H9 (cell line): ENCODE measurements around the gene PPIP5K2. TPM values are rescaled to one million over a fixed set of nuclear protein-coding genes. Genes with fewer than 3 reads are reported as not detected.

Source experiments
- DNase-seq: peaks from one replicate; pipeline ENCODE4 v3.0.0-alpha.2; 2017
- H2AFZ ChIP-seq: one replicate; pipeline ENCODE4 v1.6.1; 2013; ENCODE audit warnings: mild to moderate bottlenecking, low read length, control low read depth, moderate library complexity
- H2AK5ac ChIP-seq: 2 replicates; pipeline ENCODE4 v1.6.1; 2013; ENCODE audit warnings: low read length, control low read depth, mixed read lengths; ENCODE audit not compliant: insufficient read length
- H2BK120ac ChIP-seq: one replicate; pipeline ENCODE4 v1.6.1; 2013; ENCODE audit warnings: low read depth, mild to moderate bottlenecking, low read length, control low read depth, inconsistent platforms; ENCODE audit not compliant: poor library complexity, severe bottlenecking
- H2BK12ac ChIP-seq: 2 replicates; pipeline ENCODE4 v1.6.1; 2013; ENCODE audit warnings: low read length, control low read depth, mixed read lengths, low read depth; ENCODE audit not compliant: insufficient read length
- H2BK15ac ChIP-seq: 2 replicates; pipeline ENCODE4 v1.6.1; 2013; ENCODE audit warnings: low read depth, low read length, control low read depth
- H2BK20ac ChIP-seq: one replicate; pipeline ENCODE4 v1.6.1; 2013; ENCODE audit warnings: low read depth, mild to moderate bottlenecking, low read length, control low read depth, inconsistent platforms; ENCODE audit not compliant: poor library complexity, severe bottlenecking
- H2BK5ac ChIP-seq: 2 replicates; pipeline ENCODE4 v1.6.1; 2013; ENCODE audit warnings: low read length, control low read depth, mixed read lengths; ENCODE audit not compliant: insufficient read length
- H3K14ac ChIP-seq: 2 replicates; pipeline ENCODE4 v1.6.1; 2013; ENCODE audit warnings: low read length, control low read depth; ENCODE audit not compliant: insufficient read depth
- H3K18ac ChIP-seq: 2 replicates; pipeline ENCODE4 v1.6.1; 2013; ENCODE audit warnings: low read depth, mild to moderate bottlenecking, mixed read lengths, low read length, control low read depth; ENCODE audit not compliant: insufficient read length
- H3K23ac ChIP-seq: 2 replicates; pipeline ENCODE4 v1.6.1; 2013; ENCODE audit warnings: low read length, control low read depth, mixed read lengths, low read depth; ENCODE audit not compliant: insufficient read length
- H3K23me2 ChIP-seq: 2 replicates; pipeline ENCODE4 v1.6.1; 2013; ENCODE audit warnings: low read depth, mild to moderate bottlenecking, mixed read lengths, low read length, control low read depth; ENCODE audit not compliant: insufficient read length, poor library complexity, severe bottlenecking
- H3K27ac ChIP-seq: 2 replicates; pipeline ENCODE4 v1.5.1; 2013; ENCODE audit warnings: low read length, control low read depth, mixed read lengths, low read depth; ENCODE audit not compliant: insufficient read length
- H3K27me3 ChIP-seq: 2 replicates; pipeline ENCODE4 v1.6.1; 2013; ENCODE audit warnings: low read length, control low read depth, inconsistent platforms; ENCODE audit not compliant: insufficient read depth
- H3K4ac ChIP-seq: 2 replicates; pipeline ENCODE4 v1.6.1; 2013; ENCODE audit warnings: low read depth, mild to moderate bottlenecking, control low read depth, inconsistent platforms, low read length, moderate library complexity
- H3K4me1 ChIP-seq: 2 replicates; pipeline ENCODE4 v1.6.1; 2013; ENCODE audit warnings: low read length, control low read depth, inconsistent platforms; ENCODE audit not compliant: insufficient read depth
- H3K4me2 ChIP-seq: 2 replicates; pipeline ENCODE4 v1.6.1; 2013; ENCODE audit warnings: low read length, control low read depth, mixed read lengths; ENCODE audit not compliant: insufficient read length, insufficient read depth
- H3K56ac ChIP-seq: 2 replicates; pipeline ENCODE4 v1.6.1; 2013; ENCODE audit warnings: low read depth, mild to moderate bottlenecking, mixed read lengths, low read length, control low read depth; ENCODE audit not compliant: insufficient read length
- H3K79me1 ChIP-seq: 2 replicates; pipeline ENCODE4 v1.6.1; 2013; ENCODE audit warnings: low read depth, mild to moderate bottlenecking, moderate library complexity, low read length, control low read depth, inconsistent platforms; ENCODE audit not compliant: insufficient read depth, poor library complexity, severe bottlenecking
- H3K79me2 ChIP-seq: 2 replicates; pipeline ENCODE4 v1.6.1; 2013; ENCODE audit warnings: low read length, control low read depth, inconsistent platforms; ENCODE audit not compliant: insufficient read depth
- H3K9ac ChIP-seq: 2 replicates; pipeline ENCODE4 v1.6.1; 2013; ENCODE audit warnings: low read length, control low read depth, mixed read lengths; ENCODE audit not compliant: insufficient read length; ENCODE audit errors: extremely low read depth
- H3K9me3 ChIP-seq: one replicate; pipeline ENCODE4 v1.6.1; 2013; ENCODE audit warnings: low read depth, low read length, inconsistent platforms; ENCODE audit not compliant: control insufficient read depth
- H3T11ph ChIP-seq: one replicate; pipeline ENCODE4 v1.6.1; 2013; ENCODE audit warnings: mild to moderate bottlenecking, low read length, control low read depth, inconsistent platforms
- H4K20me1 ChIP-seq: one replicate; pipeline ENCODE4 v1.6.1; 2013; ENCODE audit not compliant: control insufficient read depth, insufficient read length, insufficient read depth
- H4K5ac ChIP-seq: 2 replicates; pipeline ENCODE4 v1.6.1; 2013; ENCODE audit warnings: low read depth, mild to moderate bottlenecking, mixed read lengths, low read length, control low read depth; ENCODE audit not compliant: insufficient read length
- H4K8ac ChIP-seq: replicated peaks from 2 replicates; pipeline ENCODE4 v1.6.1; 2013; ENCODE audit warnings: low read length, control low read depth, mixed read lengths, low read depth; ENCODE audit not compliant: insufficient read length
- H4K91ac ChIP-seq: 2 replicates; pipeline ENCODE4 v1.6.1; 2013; ENCODE audit warnings: low read depth, mild to moderate bottlenecking, moderate library complexity, mixed read lengths, low read length, control low read depth; ENCODE audit not compliant: insufficient read length
- H3K27ac Mint-ChIP-seq, 3 experiments: 2 replicates in 2 of 3; 3 replicates in 1 of 3; pipeline ENCODE4 v1.8.0; 2020 to 2021; ENCODE audit warnings: mixed read lengths in 3 of 3, mild to moderate bottlenecking in 1 of 3, moderate library complexity in 1 of 3
- H3K27me3 Mint-ChIP-seq: 2 replicates; pipeline ENCODE4 v1.8.0; 2021; ENCODE audit warnings: low read depth, mild to moderate bottlenecking, moderate library complexity, mixed read lengths
- H3K36me3 Mint-ChIP-seq, 3 experiments: 2 replicates in 2 of 3; 3 replicates in 1 of 3; pipeline ENCODE4 v1.8.0; 2020 to 2021; ENCODE audit warnings: low read depth in 3 of 3, mixed read lengths in 3 of 3; ENCODE audit not compliant: insufficient read depth in 1 of 3
- H3K4me1 Mint-ChIP-seq, 2 experiments: 2 replicates each; pipeline ENCODE4 v1.8.0; 2020; ENCODE audit warnings: mixed read lengths in 2 of 2
- H3K4me3 Mint-ChIP-seq, 2 experiments: 2 replicates in 1 of 2; 3 replicates in 1 of 2; pipeline ENCODE4 v1.8.0; 2020 to 2021; ENCODE audit warnings: mild to moderate bottlenecking in 2 of 2, mixed read lengths in 2 of 2, moderate library complexity in 1 of 2
- H3K9me3 Mint-ChIP-seq, 2 experiments: 2 replicates in 1 of 2; 3 replicates in 1 of 2; pipeline ENCODE4 v1.8.0; 2020; ENCODE audit warnings: mild to moderate bottlenecking in 2 of 2, mixed read lengths in 2 of 2, moderate library complexity in 1 of 2
- WGBS: extraction: QIAGEN DNeasy Blood & Tissue Kit; methylation state at CpG from one replicate; pipeline ENCODE4 v1.1.7; 2013; ENCODE audit warnings: missing lambda C conversion rate, low lambda C conversion rate, mixed read lengths; ENCODE audit not compliant: insufficient read length; ENCODE audit errors: extremely low coverage; 5-methylcytosine and 5-hydroxymethylcytosine counted together
- total RNA-seq: library from RNA; stranded (reverse); gene quantifications from 2 replicates; pipeline ENCODE4 v1.2.1, GENCODE V29; 2021
- TF ChIP-seq, protein P1 (sequence below): fragments of 200-600 bp; sonication (generic); conservative IDR thresholded peaks from 3 replicates; pipeline ENCODE4 v1.8.0; 2021; ENCODE audit warnings: antibody characterized with exemption, mild to moderate bottlenecking

PPIP5K2 gene
- total RNA-seq, 1 experiment from 2014 or later = 43.8 TPM

DNA sequence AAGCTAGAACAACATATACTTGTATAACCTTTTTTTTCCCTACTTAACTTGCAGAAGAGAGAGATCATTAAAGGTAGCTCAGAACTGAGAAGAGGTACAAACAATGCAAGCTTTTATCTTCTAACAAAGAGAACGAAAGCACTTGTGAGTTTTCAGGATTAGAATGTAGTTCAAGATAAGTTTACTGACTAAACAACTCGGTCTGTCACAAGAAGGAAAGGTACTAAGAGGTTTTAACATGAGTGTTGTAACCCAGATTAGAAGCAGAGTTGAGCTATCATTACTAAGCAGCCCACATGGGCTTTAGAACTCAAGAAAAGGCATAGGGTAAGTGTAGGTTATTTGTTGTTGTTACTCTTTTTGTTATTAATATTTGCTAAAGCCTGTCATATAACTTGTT, 25.4 kb upstream of the PPIP5K2 start:
- no peaks in the 10 kb centered on the region for H3K79me1 ChIP-seq
- no peaks in the 10 kb centered on the region for H3K9me3 ChIP-seq
- Mint-ChIP-seq H3K36me3 (peaks cover 0 to 9% (median 3%) of the 10 kb centered on the region in 3 experiments; a peak in 4 of 7 replicates), H3K27ac (no peak overlapping the region), H3K27me3 (no peaks in the 10 kb centered on the region), H3K9me3 (no peaks in the 10 kb centered on the region), H3K4me3 (no peak overlapping the region), H3K4me1 (no peaks in the 10 kb centered on the region)
- TF ChIP-seq, protein P1, sequence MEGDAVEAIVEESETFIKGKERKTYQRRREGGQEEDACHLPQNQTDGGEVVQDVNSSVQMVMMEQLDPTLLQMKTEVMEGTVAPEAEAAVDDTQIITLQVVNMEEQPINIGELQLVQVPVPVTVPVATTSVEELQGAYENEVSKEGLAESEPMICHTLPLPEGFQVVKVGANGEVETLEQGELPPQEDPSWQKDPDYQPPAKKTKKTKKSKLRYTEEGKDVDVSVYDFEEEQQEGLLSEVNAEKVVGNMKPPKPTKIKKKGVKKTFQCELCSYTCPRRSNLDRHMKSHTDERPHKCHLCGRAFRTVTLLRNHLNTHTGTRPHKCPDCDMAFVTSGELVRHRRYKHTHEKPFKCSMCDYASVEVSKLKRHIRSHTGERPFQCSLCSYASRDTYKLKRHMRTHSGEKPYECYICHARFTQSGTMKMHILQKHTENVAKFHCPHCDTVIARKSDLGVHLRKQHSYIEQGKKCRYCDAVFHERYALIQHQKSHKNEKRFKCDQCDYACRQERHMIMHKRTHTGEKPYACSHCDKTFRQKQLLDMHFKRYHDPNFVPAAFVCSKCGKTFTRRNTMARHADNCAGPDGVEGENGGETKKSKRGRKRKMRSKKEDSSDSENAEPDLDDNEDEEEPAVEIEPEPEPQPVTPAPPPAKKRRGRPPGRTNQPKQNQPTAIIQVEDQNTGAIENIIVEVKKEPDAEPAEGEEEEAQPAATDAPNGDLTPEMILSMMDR = no peak
- H2BK20ac ChIP-seq = no peak overlapping the region
- H3K4me1 ChIP-seq = no peaks in the 10 kb centered on the region
- H4K91ac ChIP-seq = no peak overlapping the region
- H3T11ph ChIP-seq = no peak overlapping the region
- no peak overlapping the region for H3K4ac ChIP-seq
- no peak overlapping the region for H3K18ac ChIP-seq
- no peak overlapping the region for H2AK5ac ChIP-seq
- no peaks in the 10 kb centered on the region for H3K27me3 ChIP-seq
- H3K23ac ChIP-seq = no peak overlapping the region
- H3K23me2 ChIP-seq = no peaks in the 10 kb centered on the region
- no peak overlapping the region for H3K27ac ChIP-seq
- H3K79me2 ChIP-seq = no peaks in the 10 kb centered on the region
- no peak overlapping the region for H2BK15ac ChIP-seq
- H2BK5ac ChIP-seq = no peak overlapping the region
- H2BK120ac ChIP-seq = no peak overlapping the region
- DNase-seq = no peak
- no peak overlapping the region for H3K4me2 ChIP-seq
- H4K8ac ChIP-seq = no peak overlapping the region
- no peak overlapping the region for H2AFZ ChIP-seq
- WGBS = no CpG with 5 or more reads among the region's 2 CpGs
- H3K14ac ChIP-seq = no peak overlapping the region
- H2BK12ac ChIP-seq = no peak overlapping the region
- no peak overlapping the region for H4K5ac ChIP-seq
- H3K56ac ChIP-seq = no peak overlapping the region
- H4K20me1 ChIP-seq = no peaks in the 10 kb centered on the region
- H3K9ac ChIP-seq = no peak overlapping the region
